HL-60/S4 (cell line): ENCODE data around the gene CAPN14.

Source experiments
- in situ Hi-C: fragments of 300-500 bp; cut with MboI; formaldehyde crosslinking; loops from 2 replicates; pipeline ENCODE4 v1.14.3; 2022; ENCODE audit warnings: low sequenced_read_pairs

Gene CAPN14

GRCh38 chr2:31217465-31218200, at the start of gene CAPN14:
CAPN14 (minus strand) TSS chr2:31217515; CDS start chr2:31205447, 12,068 bp downstream.
- in situ Hi-C loops, result no loop called here

GRCh38 chr2:31266804-31267203, 49.5 kb upstream of the CAPN14 start:
- in situ Hi-C loops, result no loop called here

- in situ Hi-C loops, result no loop called here
Measured at GRCh38 chr2:31265234-31265633, 47.9 kb upstream of the CAPN14 start.

GRCh38 chr2:31263636-31264190, 46.4 kb upstream of the CAPN14 start:
- in situ Hi-C loops, result no loop called here

GRCh38 chr2:31260870-31261269, 43.6 kb upstream of the CAPN14 start:
- in situ Hi-C loops, result no loop called here

- in situ Hi-C loops, result no loop called here
Measured at GRCh38 chr2:31259075-31259474, 41.8 kb upstream of the CAPN14 start.

GRCh38 chr2:31258351-31258750, 41.0 kb upstream of the CAPN14 start:
- in situ Hi-C loops, result no loop called here

- in situ Hi-C loops, result no loop called here
Measured at GRCh38 chr2:31256611-31257382, 39.5 kb upstream of the CAPN14 start.

- in situ Hi-C loops, result no loop called here
Measured at GRCh38 chr2:31255911-31256571, 38.7 kb upstream of the CAPN14 start.

GRCh38 chr2:31254237-31255203, 37.2 kb upstream of the CAPN14 start:
- in situ Hi-C loops, result no loop called here

- in situ Hi-C loops, result no loop called here
Measured at GRCh38 chr2:31253356-31254131, 36.2 kb upstream of the CAPN14 start.

GRCh38 chr2:31251851-31252250, 34.5 kb upstream of the CAPN14 start:
- in situ Hi-C loops, result no loop called here

- in situ Hi-C loops, result no loop called here
Measured at GRCh38 chr2:31251018-31251417, 33.7 kb upstream of the CAPN14 start.

- in situ Hi-C loops, result no loop called here
Measured at GRCh38 chr2:31249009-31249690, 31.8 kb upstream of the CAPN14 start.

- in situ Hi-C loops, result no loop called here
Measured at GRCh38 chr2:31248139-31248538, 30.8 kb upstream of the CAPN14 start.

GRCh38 chr2:31247711-31248110, 30.4 kb upstream of the CAPN14 start:
- in situ Hi-C loops, result no loop called here

- in situ Hi-C loops, result no loop called here
Measured at GRCh38 chr2:31246184-31246852, 29.0 kb upstream of the CAPN14 start.

GRCh38 chr2:31244101-31244500, 26.8 kb upstream of the CAPN14 start:
- in situ Hi-C loops, result no loop called here
